Measurements from ENCODE around the gene CCDC82. TPM values are rescaled to one million over a fixed set of nuclear protein-coding genes. Genes with fewer than 3 reads are reported as not detected.

CCDC82 gene
- total and polyA plus RNA-seq, 2 of the 4 experiments (the other 2 are of a cell fraction) = 4.1 to 9.4 TPM

- Histone ChIP-seq H3K14ac (replicated peaks; ENCODE audit: low read depth, low read length) (peak overlapping the region; percentile 62), H3K9me1 (ENCODE audit: insufficient read depth, low read length) (peaks cover 14% of the 10 kb centered on the region; the same call in 1 of the 2 replicates), H3K9me3 (ENCODE audit: control insufficient read depth, insufficient read depth, low read length) (no peaks in the 10 kb centered on the region), H4K91ac (ENCODE audit: insufficient read depth, low read depth, low read length) (peak overlapping the region; percentile 89), H3K18ac (ENCODE audit: low read depth, low read length) (peak overlapping the region; percentile 67), H2BK5ac (ENCODE audit: low read depth, low read length, poor library complexity, severe bottlenecking) (peak overlapping the region; percentile 89), H3K79me1 (ENCODE audit: low read depth in 1 of 2, low read length in 2 of 2) (peaks cover 19 to 66% of the 10 kb centered on the region in 2 experiments), H4K8ac (ENCODE audit: low read depth in 2 of 2, low read length in 2 of 2) (peak overlapping the region; percentile 5 to 61; a peak in 2 of 4 replicates), H3K4me1 (ENCODE audit: control insufficient read depth, insufficient read depth, low read length) (peaks cover 15% of the 10 kb centered on the region), H4K20me1 (ENCODE audit: insufficient read depth, low read length) (peaks cover 6% of the 10 kb centered on the region; the same call in 1 of the 2 replicates), H3K23ac (ENCODE audit: low read depth, low read length) (peak overlapping the region; percentile 81), H4K5ac (ENCODE audit: low read depth, low read length) (peak overlapping the region; percentile 9; the same call in 1 of the 2 replicates), H2BK15ac (ENCODE audit: low read depth, low read length) (peak overlapping the region; percentile 49; the same call in 2 of the 3 replicates), H3K27ac (ENCODE audit: insufficient read depth, low read length) (peak overlapping the region; percentile 71), H3K56ac (ENCODE audit: extremely low read depth, insufficient read depth, low read length) (peak overlapping the region; percentile 76), H2BK20ac (ENCODE audit: low read depth, low read length) (peak overlapping the region; percentile 78; the same call in 1 of the 2 replicates), H2BK120ac (ENCODE audit: low read depth, low read length) (peak overlapping the region; percentile 83), H2AFZ (replicated peaks; ENCODE audit: low read length, poor library complexity) (no peak overlapping the region), H3K4me3 (ENCODE audit: insufficient read depth, low read depth, low read length) (peak overlapping the region; percentile 29), H2AK5ac (ENCODE audit: low read depth, low read length) (peak overlapping the region; percentile 57; the same call in 1 of the 2 replicates), H3K9ac (ENCODE audit: low read depth, low read length) (peak overlapping the region; percentile 74; the same call in 1 of the 2 replicates), H3K4ac (ENCODE audit: low read depth, low read length) (peak overlapping the region; percentile 86), H2AK9ac (replicated peaks; ENCODE audit: low read depth, low read length, poor library complexity) (no peak overlapping the region), H3K36me3 (ENCODE audit: control insufficient read depth, insufficient read depth, low read length) (peaks cover 2% of the 10 kb centered on the region; the same call in 1 of the 2 replicates), H3K27me3 (ENCODE audit: control insufficient read depth, insufficient read depth, low read length) (no peaks in the 10 kb centered on the region), H3K4me2 (ENCODE audit: low read depth, low read length) (peak overlapping the region; percentile 89)
- ATAC-seq (ENCODE audit: low read depth) = peak; percentile 52
- ChIA-PET CTCF (interaction anchor here (4.8 kb wide), 1 partner anchor 34 kb away, joined by 27 read pairs; the partner anchor contains the start of gene MAML2), POLR2A (ENCODE audit: unreplicated experiment) (no interaction called here)
- in situ Hi-C loops (cut with MboI; ENCODE audit: low sequenced_read_pairs) (no loop called here), dilution Hi-C loops (cut with HindIII; ENCODE audit: low sequenced_read_pairs, unreplicated experiment) (no loop called here), intact Hi-C loops (cut with micrococcal nuclease) (loop anchor here (2.0 kb wide), 1 partner anchor 35 kb away; the partner anchor contains the start of gene MAML2)
- peak; percentile 95 for DNase-seq
- no CpG with 5 or more reads among the region's 3 CpGs for WGBS, 2 experiments (ENCODE audit: extremely low coverage in 2 of 2, insufficient read length in 1 of 2)
- no peak for TF ChIP-seq RAD21 (IDR thresholded peaks at IDR 0.05; ENCODE audit: low read length)
- no peak for TF ChIP-seq RFX5 (IDR thresholded peaks at IDR 0.05; ENCODE audit: low read depth, low read length)
- peak; percentile 32; the same call in 1 of the 2 replicates for TF ChIP-seq BHLHE40 (IDR thresholded peaks at IDR 0.05; ENCODE audit: low read depth, low read length)
- TF ChIP-seq, protein P1, sequence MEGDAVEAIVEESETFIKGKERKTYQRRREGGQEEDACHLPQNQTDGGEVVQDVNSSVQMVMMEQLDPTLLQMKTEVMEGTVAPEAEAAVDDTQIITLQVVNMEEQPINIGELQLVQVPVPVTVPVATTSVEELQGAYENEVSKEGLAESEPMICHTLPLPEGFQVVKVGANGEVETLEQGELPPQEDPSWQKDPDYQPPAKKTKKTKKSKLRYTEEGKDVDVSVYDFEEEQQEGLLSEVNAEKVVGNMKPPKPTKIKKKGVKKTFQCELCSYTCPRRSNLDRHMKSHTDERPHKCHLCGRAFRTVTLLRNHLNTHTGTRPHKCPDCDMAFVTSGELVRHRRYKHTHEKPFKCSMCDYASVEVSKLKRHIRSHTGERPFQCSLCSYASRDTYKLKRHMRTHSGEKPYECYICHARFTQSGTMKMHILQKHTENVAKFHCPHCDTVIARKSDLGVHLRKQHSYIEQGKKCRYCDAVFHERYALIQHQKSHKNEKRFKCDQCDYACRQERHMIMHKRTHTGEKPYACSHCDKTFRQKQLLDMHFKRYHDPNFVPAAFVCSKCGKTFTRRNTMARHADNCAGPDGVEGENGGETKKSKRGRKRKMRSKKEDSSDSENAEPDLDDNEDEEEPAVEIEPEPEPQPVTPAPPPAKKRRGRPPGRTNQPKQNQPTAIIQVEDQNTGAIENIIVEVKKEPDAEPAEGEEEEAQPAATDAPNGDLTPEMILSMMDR (conservative IDR thresholded peaks at IDR 0.05; ENCODE audit: low read depth, low read length) = no peak
- no peak for TF ChIP-seq CEBPB (IDR thresholded peaks at IDR 0.05; ENCODE audit: low read depth, low read length)
- no peak for TF ChIP-seq POLR2A (IDR thresholded peaks at IDR 0.05; ENCODE audit: low read depth, low read length)
- no peak for TF ChIP-seq MXI1 (IDR thresholded peaks at IDR 0.05; ENCODE audit: borderline replicate concordance, low read depth, low read length)
- no peak for TF ChIP-seq MAFK (IDR thresholded peaks at IDR 0.05; ENCODE audit: low read depth, low read length)
- TF ChIP-seq ELK1 (IDR thresholded peaks at IDR 0.05; ENCODE audit: borderline replicate concordance, low read depth, low read length) = no peak
- peak; percentile 68 for TF ChIP-seq FOS (IDR thresholded peaks at IDR 0.05; ENCODE audit: low read depth, low read length)
- TF ChIP-seq, protein P2, sequence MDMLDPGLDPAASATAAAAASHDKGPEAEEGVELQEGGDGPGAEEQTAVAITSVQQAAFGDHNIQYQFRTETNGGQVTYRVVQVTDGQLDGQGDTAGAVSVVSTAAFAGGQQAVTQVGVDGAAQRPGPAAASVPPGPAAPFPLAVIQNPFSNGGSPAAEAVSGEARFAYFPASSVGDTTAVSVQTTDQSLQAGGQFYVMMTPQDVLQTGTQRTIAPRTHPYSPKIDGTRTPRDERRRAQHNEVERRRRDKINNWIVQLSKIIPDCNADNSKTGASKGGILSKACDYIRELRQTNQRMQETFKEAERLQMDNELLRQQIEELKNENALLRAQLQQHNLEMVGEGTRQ (IDR thresholded peaks at IDR 0.05; ENCODE audit: low read depth, low read length) = no peak
- BruUV-seq (replicated peaks) = no TSS peak
Measured at GRCh38 chr11:96307776-96308140, 82.0 kb downstream of the CCDC82 start.

Data from IMR-90 (cell line).